MCF 10A (cell line): ENCODE data around the gene PPP1R26. TPM values are rescaled to one million over a fixed set of nuclear protein-coding genes. Genes with fewer than 3 reads are reported as not detected.

Source experiments
- BruUV-seq: library from RNA; stranded (reverse); fragments of 400-500 nt; replicated peaks from 2 replicates; lab custom pipeline; 2021; lab: Mats Ljungman, UMichigan
- CTCF ChIA-PET: fragments of 300-600 bp; sonication (Branson Sonifier 250); formaldehyde crosslinking; extraction: SDS; loops from one replicate; lab custom pipeline; 2021; ENCODE audit warnings: antibody characterized with exemption, inconsistent platforms; lab: Yijun Ruan, JAX
- POLR2A ChIA-PET: fragments of 300-600, 350-650 bp; sonication (Branson Sonifier 250); formaldehyde crosslinking; extraction: SDS; loops from one replicate; lab custom pipeline; 2020; ENCODE audit warnings: antibody characterized with exemption, inconsistent platforms; lab: Yijun Ruan, JAX
- DNase-seq: peaks from one replicate; pipeline ENCODE4 v3.0.0-alpha.2; 2018; ENCODE audit not compliant: unreplicated experiment
- H3K27ac Mint-ChIP-seq: one replicate; pipeline ENCODE4 v1.8.0; 2022; ENCODE audit warnings: mild to moderate bottlenecking, low read depth, mixed read lengths; ENCODE audit not compliant: unreplicated experiment
- H3K27me3 Mint-ChIP-seq: one replicate; pipeline ENCODE4 v1.8.0; 2022; ENCODE audit warnings: mixed read lengths; ENCODE audit not compliant: insufficient read depth, unreplicated experiment
- H3K36me3 Mint-ChIP-seq: one replicate; pipeline ENCODE4 v1.8.0; 2022; ENCODE audit warnings: mild to moderate bottlenecking, moderate library complexity, mixed read lengths; ENCODE audit not compliant: insufficient read depth, unreplicated experiment
- H3K4me1 Mint-ChIP-seq: one replicate; pipeline ENCODE4 v1.8.0; 2022; ENCODE audit warnings: mixed read lengths; ENCODE audit not compliant: insufficient read depth, unreplicated experiment
- H3K4me3 Mint-ChIP-seq: one replicate; pipeline ENCODE4 v1.8.0; 2022; ENCODE audit warnings: mild to moderate bottlenecking, moderate library complexity, mixed read lengths; ENCODE audit not compliant: unreplicated experiment
- H3K9me3 Mint-ChIP-seq: one replicate; pipeline ENCODE4 v1.8.0; 2022; ENCODE audit warnings: mixed read lengths; ENCODE audit not compliant: unreplicated experiment
- CTCF ChIP-seq: fragments of 200-600 bp; IDR thresholded peaks from one replicate; pipeline ENCODE4 v1.8.0; 2022; ENCODE audit warnings: antibody characterized with exemption, mild to moderate bottlenecking; ENCODE audit not compliant: unreplicated experiment
- intact Hi-C: fragments of 100-400 bp; cut with micrococcal nuclease; formaldehyde crosslinking; loops from 2 replicates; pipeline ENCODE4 v1.14.1; 2022
- total RNA-seq: library from RNA; stranded (reverse); gene quantifications from 2 replicates; pipeline ENCODE4 v1.2.3, GENCODE V29; 2022

The PPP1R26 gene
- total RNA-seq, 1 experiment from 2014 or later = 19.1 TPM

- Mint-ChIP-seq H3K27ac (peak overlapping the region; percentile 95), H3K4me1 (no peaks in the 10 kb centered on the region), H3K36me3 (peaks cover 23% of the 10 kb centered on the region), H3K9me3 (no peaks in the 10 kb centered on the region), H3K4me3 (peak overlapping the region; percentile 80), H3K27me3 (no peaks in the 10 kb centered on the region)
- POLR2A ChIA-PET = interaction anchor here (0.6 to 1.8 kb wide), 3 partner anchors 19 to 1374 kb away, joined by 3 to 14 read pairs (median 3); no protein-coding TSS in a partner anchor
- intact Hi-C loops = no loop called here
- no TSS peak for BruUV-seq
- DNase-seq = peak; percentile 78
- no peak for TF ChIP-seq CTCF
- CTCF ChIA-PET = interaction anchor here (0.7 to 1.3 kb wide), 4 partner anchors 11 to 35 kb away, joined by 3 to 4 read pairs (median 3); no protein-coding TSS in a partner anchor
Observed at GRCh38 chr9:135499326-135500070, 19.9 kb downstream of the PPP1R26 start.

- no TSS peak for BruUV-seq
- CTCF ChIA-PET = interaction anchor here (0.7 to 1.3 kb wide), 4 partner anchors 12 to 35 kb away, joined by 3 to 4 read pairs (median 3); no protein-coding TSS in a partner anchor
- POLR2A ChIA-PET = interaction anchor here (1.8 kb wide), 1 partner anchor 20 kb away, joined by 14 read pairs; no protein-coding TSS in a partner anchor
- Mint-ChIP-seq H3K9me3 (no peaks in the 10 kb centered on the region), H3K27me3 (no peaks in the 10 kb centered on the region), H3K27ac (peak overlapping the region; percentile 95), H3K36me3 (peaks cover 28% of the 10 kb centered on the region), H3K4me3 (peak overlapping the region; percentile 80), H3K4me1 (no peaks in the 10 kb centered on the region)
- TF ChIP-seq CTCF = no peak
- no peak for DNase-seq
- intact Hi-C loops = no loop called here
Observed at GRCh38 chr9:135500071-135500524, 20.5 kb downstream of the PPP1R26 start.

- Mint-ChIP-seq H3K9me3 (no peaks in the 10 kb centered on the region), H3K4me3 (peak within 1 kb of the TSS; percentile 80), H3K27me3 (no peaks in the 10 kb centered on the region), H3K4me1 (no peaks in the 10 kb centered on the region), H3K36me3 (peaks cover 30% of the 10 kb centered on the region), H3K27ac (peak within 1 kb of the TSS; percentile 95)
- CTCF ChIA-PET = interaction anchor here (0.7 kb wide), 2 partner anchors 12 to 36 kb away, joined by 3 read pairs; no protein-coding TSS in a partner anchor
- peak; percentile 75 for TF ChIP-seq CTCF
- BruUV-seq = no TSS peak
- POLR2A ChIA-PET = interaction anchor here (1.5 to 1.8 kb wide), 2 partner anchors 20 kb away, joined by 5 to 14 read pairs; no protein-coding TSS in a partner anchor
- intact Hi-C loops = no loop called here
- peak; percentile 82 for DNase-seq
Observed at GRCh38 chr9:135500525-135501260, 21.1 kb downstream of the PPP1R26 start, which contains the start of gene MRPS2. Gene MRPS2, plus strand, starts transcription at chr9:135500682. Its CDS starts 29 bp downstream, at chr9:135500711.
